Parathyroid adenoma (tissue), 2 donors: Measurements from ENCODE around the gene CDH16.

Source experiments
- H2AFZ ChIP-seq: fragments of 300-600 bp; sonication (generic); one replicate; pipeline ENCODE4 v1.7.0; 2017; ENCODE audit warnings: antibody characterized with exemption, mild to moderate bottlenecking
- H3K27ac ChIP-seq: fragments of 300-600 bp; sonication (generic); one replicate; pipeline ENCODE4 v1.7.0; 2017
- H3K27me3 ChIP-seq: fragments of 300-600 bp; sonication (generic); one replicate; pipeline ENCODE4 v1.7.0; 2017; ENCODE audit warnings: low read length; ENCODE audit not compliant: control insufficient read depth, insufficient read depth
- H3K36me3 ChIP-seq: fragments of 300-600 bp; sonication (generic); one replicate; pipeline ENCODE4 v1.7.0; 2017; ENCODE audit warnings: low read length; ENCODE audit not compliant: control insufficient read depth, insufficient read depth
- H3K4me1 ChIP-seq: fragments of 300-600 bp; sonication (generic); one replicate; pipeline ENCODE4 v1.7.0; 2017; ENCODE audit warnings: control low read depth
- H3K4me2 ChIP-seq: fragments of 300-600 bp; sonication (generic); one replicate; pipeline ENCODE4 v1.7.0; 2017; ENCODE audit warnings: low read length
- H3K4me3 ChIP-seq: fragments of 300-600 bp; sonication (generic); one replicate; pipeline ENCODE4 v1.7.0; 2017; ENCODE audit warnings: low read depth, low read length
- H3K79me2 ChIP-seq: fragments of 300-600 bp; sonication (generic); one replicate; pipeline ENCODE4 v1.7.0; 2017; ENCODE audit warnings: control low read depth
- H3K9ac ChIP-seq: fragments of 300-600 bp; sonication (generic); one replicate; pipeline ENCODE4 v1.7.0; 2017; ENCODE audit warnings: mild to moderate bottlenecking
- H3K9me3 ChIP-seq: fragments of 300-600 bp; sonication (generic); one replicate; pipeline ENCODE4 v1.7.0; 2017; ENCODE audit warnings: low read length; ENCODE audit not compliant: control insufficient read depth
- TF ChIP-seq, protein P1 (sequence below): fragments of 300-600 bp; sonication (generic); IDR thresholded peaks from one replicate; pipeline ENCODE4 v1.7.0; 2017; ENCODE audit warnings: antibody characterized with exemption, mild to moderate bottlenecking
- donor health status: primary hyperparathyroidism.

CDH16 gene

GRCh38 chr16:66925322-66925840 lies 6.7 kb upstream of the CDH16 start, which contains the start of gene RRAD:
RRAD (minus strand) TSS chr16:66925535; CDS start chr16:66925179, 356 bp downstream.
- Histone ChIP-seq H3K27me3 (no peaks in the 10 kb centered on the region), H3K4me3 (peak within 1 kb of the TSS; percentile 37), H3K27ac (no peak within 1 kb of the TSS), H3K4me2 (peak within 1 kb of the TSS; percentile 65), H3K79me2 (no peaks in the 10 kb centered on the region), H3K9ac (no peak within 1 kb of the TSS), H3K4me1 (peaks cover 9% of the 10 kb centered on the region), H3K36me3 (no peaks in the 10 kb centered on the region), H3K9me3 (no peaks in the 10 kb centered on the region), H2AFZ (peak within 1 kb of the TSS; percentile 86)
- TF ChIP-seq, protein P1, sequence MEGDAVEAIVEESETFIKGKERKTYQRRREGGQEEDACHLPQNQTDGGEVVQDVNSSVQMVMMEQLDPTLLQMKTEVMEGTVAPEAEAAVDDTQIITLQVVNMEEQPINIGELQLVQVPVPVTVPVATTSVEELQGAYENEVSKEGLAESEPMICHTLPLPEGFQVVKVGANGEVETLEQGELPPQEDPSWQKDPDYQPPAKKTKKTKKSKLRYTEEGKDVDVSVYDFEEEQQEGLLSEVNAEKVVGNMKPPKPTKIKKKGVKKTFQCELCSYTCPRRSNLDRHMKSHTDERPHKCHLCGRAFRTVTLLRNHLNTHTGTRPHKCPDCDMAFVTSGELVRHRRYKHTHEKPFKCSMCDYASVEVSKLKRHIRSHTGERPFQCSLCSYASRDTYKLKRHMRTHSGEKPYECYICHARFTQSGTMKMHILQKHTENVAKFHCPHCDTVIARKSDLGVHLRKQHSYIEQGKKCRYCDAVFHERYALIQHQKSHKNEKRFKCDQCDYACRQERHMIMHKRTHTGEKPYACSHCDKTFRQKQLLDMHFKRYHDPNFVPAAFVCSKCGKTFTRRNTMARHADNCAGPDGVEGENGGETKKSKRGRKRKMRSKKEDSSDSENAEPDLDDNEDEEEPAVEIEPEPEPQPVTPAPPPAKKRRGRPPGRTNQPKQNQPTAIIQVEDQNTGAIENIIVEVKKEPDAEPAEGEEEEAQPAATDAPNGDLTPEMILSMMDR: no peak

GRCh38 chr16:66924527-66925321 lies 6.0 kb upstream of the CDH16 start:
- Histone ChIP-seq H3K79me2 (no peaks in the 10 kb centered on the region), H2AFZ (peak overlapping the region; percentile 86), H3K9me3 (no peaks in the 10 kb centered on the region), H3K4me2 (peak overlapping the region; percentile 65), H3K27me3 (no peaks in the 10 kb centered on the region), H3K4me3 (peak overlapping the region; percentile 37), H3K36me3 (no peaks in the 10 kb centered on the region), H3K4me1 (peaks cover 6% of the 10 kb centered on the region), H3K27ac (no peak overlapping the region), H3K9ac (no peak overlapping the region)
- TF ChIP-seq, protein P1: peak; percentile 34

GRCh38 chr16:66923866-66924265 lies 5.2 kb upstream of the CDH16 start:
- Histone ChIP-seq H3K9me3 (no peaks in the 10 kb centered on the region), H3K9ac (no peak overlapping the region), H2AFZ (no peak overlapping the region), H3K36me3 (no peaks in the 10 kb centered on the region), H3K4me3 (no peak overlapping the region), H3K4me2 (no peak overlapping the region), H3K27me3 (no peaks in the 10 kb centered on the region), H3K79me2 (no peaks in the 10 kb centered on the region), H3K4me1 (peaks cover 6% of the 10 kb centered on the region), H3K27ac (no peak overlapping the region)
- TF ChIP-seq, protein P1: no peak

GRCh38 chr16:66923247-66923731 lies 4.6 kb upstream of the CDH16 start:
- Histone ChIP-seq H3K9ac (no peak overlapping the region), H3K4me2 (no peak overlapping the region), H3K9me3 (no peaks in the 10 kb centered on the region), H3K27me3 (no peaks in the 10 kb centered on the region), H3K36me3 (no peaks in the 10 kb centered on the region), H3K4me1 (peaks cover 6% of the 10 kb centered on the region), H2AFZ (no peak overlapping the region), H3K4me3 (no peak overlapping the region), H3K27ac (peak overlapping the region; percentile 32), H3K79me2 (no peaks in the 10 kb centered on the region)
- TF ChIP-seq, protein P1: no peak
